G401 (cell line): ENCODE results near the gene RFTN2. TPM values are rescaled to one million over a fixed set of nuclear protein-coding genes. Genes with fewer than 3 reads are reported as not detected.
"Not testable (repeated sequence)": the region's sequence is repeated elsewhere in the genome, so short reads cannot be mapped to it uniquely, and the experiment has no call there.

ENCODE experiments used
- DNase-seq: peaks from one replicate; pipeline ENCODE4 v3.0.0-alpha.2; 2015; ENCODE audit warnings: low spot score
- in situ Hi-C: cut with HindIII; loops from 2 replicates; pipeline ENCODE4 v1.10.0; 2016; ENCODE audit warnings: low sequenced_read_pairs, mixed read lengths
- total RNA-seq: library from RNA; depleted of rRNA; stranded (reverse); fragments of >200 nt; shearing (Covaris generic); gene quantifications from 2 replicates; pipeline ENCODE4 v1.2.3, GENCODE V29; 2014

RFTN2 gene
- total RNA-seq, 1 experiment from 2014 or later = not detected

DNA sequence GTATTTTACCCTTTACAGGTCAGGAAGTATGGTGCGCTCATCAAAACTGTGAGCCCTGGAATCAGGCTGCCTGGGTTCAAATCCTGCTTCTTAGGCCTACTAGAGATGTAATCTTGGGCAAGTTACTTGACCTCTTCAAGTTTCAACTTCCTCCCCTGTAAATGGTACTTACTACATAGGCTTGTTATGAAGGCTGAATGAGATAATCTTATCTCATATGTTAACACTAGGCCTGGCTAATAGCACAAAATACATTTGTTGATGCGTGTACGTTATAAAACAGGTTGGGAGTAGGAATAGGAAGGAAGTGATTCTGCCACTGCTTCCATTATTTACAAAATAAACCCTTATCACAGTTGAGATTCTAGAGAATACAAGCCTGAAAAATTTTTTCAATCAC lies 1.7 kb upstream of the RFTN2 start:
- DNase-seq = no peak
- in situ Hi-C loops = no loop called here

DNA sequence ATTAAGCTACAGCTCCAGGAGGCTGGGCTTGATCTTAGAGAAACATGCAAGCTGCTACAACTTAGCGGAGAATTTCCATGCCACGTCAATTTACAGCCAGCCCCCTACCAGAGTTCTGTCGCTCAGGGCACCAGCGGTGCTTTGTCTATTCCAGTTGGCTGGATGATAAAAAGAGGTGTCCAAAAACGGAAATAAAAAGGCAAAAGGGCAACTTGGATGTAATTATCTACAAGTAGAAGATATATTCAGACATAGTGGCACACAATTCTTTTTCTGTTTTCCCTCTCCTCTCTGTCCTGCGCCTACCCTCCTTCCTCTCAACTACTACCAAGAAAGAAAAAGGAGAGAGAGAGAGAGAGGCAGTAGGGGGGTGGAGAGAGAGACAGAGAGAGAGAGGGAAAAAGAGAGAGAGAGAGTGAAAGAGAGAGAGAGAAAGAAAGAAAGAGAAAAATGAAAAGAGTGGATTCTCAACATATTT lies 363 bp upstream of the RFTN2 start:
- in situ Hi-C loops = no loop called here
- peak; percentile 7 for DNase-seq

DNA sequence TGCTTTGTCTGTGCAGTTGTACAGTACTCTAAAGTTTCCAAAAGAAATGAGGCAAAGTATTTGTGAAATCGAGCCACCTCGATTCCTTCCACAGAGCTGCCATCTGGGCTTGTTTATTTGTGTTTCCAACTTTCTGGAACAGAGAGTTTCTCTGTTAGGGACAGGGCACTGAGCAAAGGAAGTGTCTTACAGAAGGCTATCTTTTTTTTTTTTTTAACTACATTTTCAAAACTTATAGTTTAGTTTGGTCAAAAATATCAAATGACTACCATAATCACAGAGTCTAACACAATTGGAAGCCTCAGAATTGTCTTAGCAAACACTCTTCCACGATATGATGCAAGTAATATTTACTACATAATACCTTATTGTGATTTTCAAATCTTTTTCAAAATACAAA lies 796 bp downstream of the RFTN2 start:
- in situ Hi-C loops = no loop called here
- peak; percentile 27 for DNase-seq

DNA sequence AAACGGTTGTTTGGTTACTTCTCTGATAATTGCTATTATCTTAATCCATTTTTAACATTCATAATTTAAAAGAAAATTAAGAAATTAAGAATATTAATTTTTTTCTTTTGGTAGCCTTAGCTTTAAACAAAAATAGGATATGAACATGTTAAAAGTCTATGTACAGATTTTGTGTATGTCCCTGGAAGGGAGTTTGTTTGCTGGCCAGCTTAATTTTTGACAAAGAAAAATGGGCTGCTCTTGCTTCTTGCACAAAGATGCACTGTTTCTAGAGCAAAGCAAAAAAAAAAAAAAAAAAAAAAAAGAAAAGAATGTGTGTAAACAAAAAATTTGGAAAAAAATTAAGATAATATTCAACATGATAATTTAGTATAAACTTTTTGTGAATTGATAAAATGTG lies 1.3 kb downstream of the RFTN2 start:
- no peak for DNase-seq
- in situ Hi-C loops = no loop called here

DNA sequence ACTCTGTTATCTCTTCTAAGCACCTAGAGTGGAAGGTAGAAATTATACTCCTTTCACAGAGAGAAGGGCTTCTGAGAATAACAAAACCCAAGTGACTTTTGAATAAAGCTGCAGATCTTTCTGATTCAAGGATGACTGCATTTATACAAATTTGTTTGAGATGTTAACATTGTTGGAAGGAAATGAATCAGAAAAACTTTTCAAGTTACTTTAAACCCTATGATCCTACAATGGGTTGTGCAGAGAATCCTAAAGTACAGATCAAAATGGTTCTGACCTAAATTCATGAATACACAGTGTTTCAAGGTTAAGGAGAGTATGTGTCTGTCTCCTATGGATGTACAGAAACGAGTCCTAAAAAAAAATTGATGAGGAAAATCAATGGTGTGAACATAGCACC lies 1.8 kb downstream of the RFTN2 start:
- in situ Hi-C loops = no loop called here
- DNase-seq = no peak

DNA sequence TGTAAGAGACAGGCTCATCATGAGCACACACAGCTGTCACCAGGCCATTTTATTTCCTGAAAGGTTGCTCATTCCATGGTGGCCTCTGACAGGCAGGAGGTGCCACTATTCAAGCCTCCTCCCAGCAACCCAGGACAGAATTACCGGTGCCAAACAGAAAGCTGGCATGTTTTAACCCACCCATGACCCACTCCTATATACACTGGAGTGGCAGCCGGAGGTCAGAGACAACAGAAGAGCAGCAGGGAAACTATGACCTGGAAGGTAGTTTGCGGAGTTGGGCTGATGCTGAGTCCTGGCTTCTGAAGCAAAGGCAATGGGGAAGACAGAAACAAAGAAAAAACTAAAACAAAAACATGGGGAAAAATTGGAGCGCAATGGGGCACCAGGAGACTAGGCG lies 2.3 kb downstream of the RFTN2 start:
- no peak for DNase-seq
- in situ Hi-C loops = no loop called here

DNA sequence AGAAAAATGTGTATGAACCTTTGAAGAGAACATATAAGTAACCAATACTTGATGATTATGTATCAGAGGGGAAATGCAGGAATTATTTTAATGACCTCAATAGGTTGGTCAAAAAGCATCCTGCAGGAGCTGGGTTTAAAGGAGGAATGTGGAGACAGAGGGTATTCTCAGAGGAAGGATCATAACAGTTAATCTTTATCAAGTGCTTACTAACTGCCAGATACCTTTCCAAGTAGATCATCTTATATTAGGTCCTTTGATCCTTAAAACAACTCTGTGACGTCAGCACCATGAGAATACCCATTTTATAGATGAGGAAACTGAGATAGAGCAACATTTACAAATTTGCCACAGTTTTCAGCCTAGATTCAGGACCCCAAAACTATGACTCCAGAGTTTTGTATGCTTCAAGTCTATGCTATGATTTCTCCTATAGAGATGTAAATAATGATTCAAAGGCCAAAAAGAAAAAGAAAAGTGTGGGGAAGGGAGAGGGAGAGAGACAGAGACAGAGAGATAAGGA lies 3.0 kb downstream of the RFTN2 start:
- no peak for DNase-seq
- in situ Hi-C loops = no loop called here

DNA sequence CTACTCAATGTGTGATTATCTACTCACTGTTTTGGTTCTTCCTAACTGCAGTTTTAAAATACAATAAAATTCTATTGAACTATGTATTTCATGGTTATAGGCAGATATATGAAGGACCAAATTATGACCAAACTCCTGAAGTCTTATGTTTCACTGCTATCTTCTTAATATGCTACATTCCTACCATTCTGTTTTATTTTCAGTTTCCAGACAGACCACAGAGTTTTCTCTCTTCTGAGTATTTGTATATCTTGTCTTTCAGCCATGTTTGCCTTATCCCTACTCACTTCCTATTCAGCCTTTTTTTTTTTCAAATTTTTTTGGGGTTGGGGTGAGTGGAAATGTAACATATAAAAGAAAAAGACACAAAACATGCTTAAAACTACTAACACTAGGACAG lies 6.3 kb downstream of the RFTN2 start:
- no peak for DNase-seq
- in situ Hi-C loops = no loop called here

DNA sequence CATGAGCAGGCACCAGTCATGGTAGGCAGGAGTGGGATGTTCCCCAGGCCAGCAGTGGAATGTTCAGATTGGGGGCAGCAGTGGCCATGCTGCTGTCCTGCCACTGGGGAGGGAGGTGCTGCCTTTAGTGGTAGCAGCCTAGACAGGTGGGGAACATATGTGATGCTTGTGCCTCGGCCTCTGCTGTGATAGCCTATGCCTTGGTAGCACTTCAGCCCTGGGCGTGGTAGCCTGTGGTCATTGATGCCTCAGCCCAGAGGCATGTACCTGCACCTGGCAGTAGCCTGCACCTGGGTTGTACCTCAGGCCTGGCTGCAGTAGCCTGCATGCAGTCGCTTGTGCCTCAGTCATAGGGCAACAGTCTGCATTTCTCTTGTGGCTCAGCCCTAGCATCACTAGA lies 7.1 kb downstream of the RFTN2 start:
- in situ Hi-C loops = no loop called here
- no peak for DNase-seq

DNA sequence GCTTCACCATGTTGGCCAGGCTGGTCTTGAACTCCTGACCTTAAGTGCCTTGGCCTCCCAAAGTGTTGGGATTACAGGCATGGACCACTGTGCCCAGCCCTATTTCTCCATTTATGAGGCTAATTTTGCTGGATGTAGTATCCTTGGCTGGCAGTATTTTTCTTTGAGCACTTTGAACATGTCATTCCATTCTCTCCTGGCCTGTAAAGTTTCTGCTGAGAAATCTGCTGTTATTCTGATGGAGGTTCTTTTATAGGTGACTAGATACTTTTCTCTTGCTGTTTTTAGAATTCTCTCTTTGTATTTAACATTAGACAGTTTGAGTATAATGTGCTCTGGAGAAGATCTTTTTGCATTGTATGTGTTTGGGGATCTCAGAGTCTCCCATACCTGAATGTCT lies 9.1 kb downstream of the RFTN2 start:
- DNase-seq = no peak
- in situ Hi-C loops = no loop called here

DNA sequence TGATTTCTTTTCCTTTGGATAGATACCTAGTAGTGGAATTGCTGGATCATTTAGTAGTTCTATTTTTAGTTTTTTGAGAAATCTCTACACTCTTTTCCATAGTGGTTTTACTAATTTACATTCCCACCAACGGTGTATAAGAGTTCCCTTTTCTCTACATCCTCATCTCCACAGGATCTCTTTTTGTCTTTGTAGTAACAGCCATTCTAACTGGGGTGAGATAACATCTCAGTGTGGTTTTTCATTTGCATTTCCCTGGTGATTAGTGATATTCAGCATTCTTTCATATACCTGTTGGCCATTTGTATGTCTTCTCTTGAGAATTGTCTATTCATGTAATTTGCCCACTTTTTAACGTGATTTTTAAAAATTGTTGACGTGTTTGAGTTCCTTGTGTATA lies 13.8 kb downstream of the RFTN2 start:
- in situ Hi-C loops = no loop called here
- DNase-seq = no peak

DNA sequence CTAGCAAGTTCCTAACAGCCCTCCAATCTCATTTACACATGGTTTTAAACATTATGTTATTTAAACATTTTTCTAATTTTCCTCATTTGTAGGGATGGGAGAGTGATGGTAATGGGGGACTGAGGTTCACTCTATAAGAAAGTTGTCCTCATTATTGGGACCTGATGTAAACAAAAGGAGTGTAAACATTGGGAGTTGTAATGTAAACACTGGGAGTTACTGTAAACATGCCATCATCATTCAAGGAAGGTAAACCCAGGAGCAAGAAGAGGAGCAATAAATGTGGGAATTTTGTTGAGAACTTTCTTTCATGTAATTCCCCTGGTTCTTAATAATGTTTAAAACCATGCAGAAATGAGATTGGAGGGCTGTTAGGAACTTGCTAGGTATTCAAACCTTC lies 17.8 kb downstream of the RFTN2 start:
- in situ Hi-C loops = no loop called here
- no peak for DNase-seq

DNA sequence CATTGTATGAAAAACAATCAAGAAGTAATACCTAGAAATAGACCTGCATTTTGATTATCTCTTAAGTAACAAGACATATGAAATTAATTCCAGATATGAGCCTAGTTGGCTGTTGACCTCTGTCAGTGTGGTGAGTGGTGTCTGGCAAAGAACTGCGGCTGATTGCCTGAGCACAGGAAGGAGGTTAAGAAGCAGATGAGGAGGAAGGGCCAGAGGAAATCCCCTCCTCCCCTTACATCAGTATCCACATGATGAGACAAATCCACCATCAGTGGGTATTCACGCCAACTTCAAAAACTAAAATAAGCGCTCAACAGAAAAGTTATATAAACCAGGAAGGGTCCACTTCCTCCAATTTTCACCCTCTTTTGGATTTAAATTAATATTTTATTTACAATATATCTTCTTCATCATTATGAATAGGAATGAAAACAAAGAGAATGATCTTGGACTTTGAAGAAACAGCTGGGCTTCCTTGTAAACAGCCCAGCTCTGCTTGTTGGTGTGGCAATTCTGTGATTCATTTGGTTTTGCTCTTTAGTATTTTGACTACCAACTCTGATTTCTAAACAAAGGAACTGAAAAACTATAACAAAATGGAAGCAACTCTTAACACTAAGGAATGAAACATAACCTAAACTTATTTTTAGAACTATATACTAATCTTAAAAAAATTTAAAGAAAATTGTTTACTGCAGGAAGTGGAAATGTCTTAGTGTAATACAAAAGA lies 27.3 kb downstream of the RFTN2 start:
- DNase-seq = no peak
- in situ Hi-C loops = no loop called here

DNA sequence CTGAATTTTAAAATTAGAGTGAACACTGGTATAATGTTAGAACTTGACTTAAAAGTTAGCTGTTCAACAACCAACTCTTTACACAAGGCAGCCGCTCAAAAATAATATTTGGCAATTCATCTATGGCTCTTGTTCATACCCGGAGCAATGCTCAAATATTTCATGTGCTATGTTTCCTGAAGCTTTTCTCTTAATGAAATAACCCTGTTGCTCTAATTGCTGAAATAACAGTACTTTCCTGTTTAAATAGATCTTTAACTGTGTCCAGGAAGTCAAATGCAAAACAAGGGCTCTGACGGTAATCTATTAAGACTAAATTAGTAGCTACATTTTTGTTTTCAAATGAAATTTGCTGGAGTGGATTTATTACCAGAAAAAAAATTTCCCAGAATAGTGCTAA lies 33.7 kb downstream of the RFTN2 start:
- in situ Hi-C loops = no loop called here

DNA sequence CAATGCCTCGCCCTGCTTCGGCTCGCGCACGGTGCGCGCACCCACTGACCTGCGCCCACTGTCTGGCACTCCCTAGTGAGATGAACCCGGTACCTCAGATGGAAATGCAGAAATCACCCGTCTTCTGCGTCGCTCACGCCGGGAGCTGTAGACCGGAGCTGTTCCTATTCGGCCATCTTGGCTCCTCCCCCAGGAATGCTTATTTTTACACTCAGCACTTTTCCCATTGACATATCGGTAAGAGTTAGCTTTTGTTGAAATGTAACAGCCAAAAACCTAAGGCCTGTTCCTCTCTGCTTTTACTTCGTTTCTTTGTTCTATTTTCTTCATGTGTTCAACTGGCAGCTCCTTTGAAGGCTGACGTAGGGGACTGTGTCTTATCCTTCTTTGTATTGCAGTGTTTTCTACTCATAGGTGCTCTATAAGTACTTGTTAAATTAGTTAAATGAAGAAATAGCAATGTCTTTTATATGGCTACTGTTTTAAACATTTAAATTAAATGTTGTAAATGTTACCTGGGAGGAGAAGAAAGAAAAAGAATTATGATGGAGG lies 34.7 kb downstream of the RFTN2 start:
- DNase-seq, in situ Hi-C loops: not testable (repeated sequence)

More for the DNA sequence above, 33.7 kb downstream of the RFTN2 start:
- no peak for DNase-seq

DNA sequence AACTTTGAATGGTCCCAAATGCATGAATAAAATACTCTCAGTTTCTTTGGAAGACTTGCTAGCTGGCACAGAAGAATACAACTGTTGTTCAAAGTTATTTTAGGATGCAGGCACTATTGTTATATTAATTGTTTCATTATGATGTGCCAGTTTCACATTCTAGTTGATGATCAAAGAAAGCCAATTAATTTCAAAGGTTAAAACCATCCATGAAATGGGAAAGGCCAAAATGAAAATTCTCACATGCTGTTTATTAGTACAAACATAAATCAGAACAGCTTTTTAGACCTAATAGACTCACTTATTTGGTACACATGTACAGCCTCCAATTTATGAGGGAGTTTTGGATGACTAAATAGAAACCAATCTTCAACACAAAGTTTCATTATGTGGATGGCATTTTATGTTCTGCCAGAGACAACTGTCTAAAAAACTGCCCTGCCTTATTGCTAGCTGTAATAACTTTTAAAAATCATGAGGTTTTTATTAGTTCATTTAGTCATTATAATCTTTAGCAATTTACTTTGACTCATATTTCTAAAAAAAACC lies 42.2 kb downstream of the RFTN2 start:
- in situ Hi-C loops = no loop called here
- DNase-seq = no peak

DNA sequence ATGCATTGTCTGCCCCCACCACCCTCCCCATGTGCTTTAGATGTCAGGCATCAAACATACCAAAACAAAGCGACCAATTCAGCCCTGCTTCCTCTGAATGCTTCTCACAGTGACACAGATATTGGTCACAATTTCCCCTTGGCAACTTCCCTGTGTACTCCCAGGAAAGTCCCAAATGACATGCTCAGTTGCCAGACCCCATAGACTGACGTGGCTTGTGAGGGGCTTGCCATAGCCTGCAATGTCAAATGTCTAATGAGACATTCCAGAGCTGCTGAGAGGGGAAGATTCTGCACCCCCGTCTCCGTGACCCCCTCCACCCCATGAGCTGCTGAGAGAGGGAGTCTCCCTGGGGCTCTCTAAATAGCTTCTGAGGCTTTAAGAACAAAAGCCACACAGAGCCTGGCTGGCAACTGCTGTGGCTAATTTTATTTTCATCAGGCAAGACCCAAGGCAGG lies 47.3 kb downstream of the RFTN2 start:
- in situ Hi-C loops = no loop called here
- DNase-seq = peak; percentile 10

DNA sequence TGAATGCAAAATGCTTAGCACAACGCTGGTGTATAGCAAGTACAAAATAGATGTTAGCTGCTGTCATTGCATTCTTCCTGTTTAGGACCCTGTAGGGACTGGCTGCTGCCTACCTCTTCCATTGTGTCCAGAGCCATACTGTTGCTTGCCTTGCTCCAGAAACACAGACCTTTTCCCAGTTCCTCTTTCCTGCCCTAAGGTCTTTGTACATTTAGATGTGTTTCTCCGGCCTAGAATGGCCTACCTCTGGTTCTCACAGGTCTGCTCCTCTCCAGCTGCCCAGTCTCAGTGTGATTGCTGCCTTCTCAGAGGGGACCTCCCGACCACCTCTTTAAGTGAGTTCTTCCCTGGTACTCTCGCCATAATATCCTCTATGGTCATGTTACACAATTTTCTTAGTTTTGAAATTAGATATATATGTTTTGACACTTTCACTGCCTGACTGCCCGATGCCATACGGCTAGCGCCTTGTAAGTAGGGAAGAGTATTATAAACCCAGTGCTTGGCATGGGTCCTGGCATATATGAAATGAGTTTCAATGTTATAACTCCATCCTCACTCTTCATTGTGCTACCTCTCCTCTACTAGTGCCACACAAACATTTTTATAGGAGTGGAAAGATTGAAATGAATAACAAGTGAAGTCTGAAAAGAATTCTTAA lies 48.3 kb downstream of the RFTN2 start:
- DNase-seq = no peak
- in situ Hi-C loops = no loop called here

DNA sequence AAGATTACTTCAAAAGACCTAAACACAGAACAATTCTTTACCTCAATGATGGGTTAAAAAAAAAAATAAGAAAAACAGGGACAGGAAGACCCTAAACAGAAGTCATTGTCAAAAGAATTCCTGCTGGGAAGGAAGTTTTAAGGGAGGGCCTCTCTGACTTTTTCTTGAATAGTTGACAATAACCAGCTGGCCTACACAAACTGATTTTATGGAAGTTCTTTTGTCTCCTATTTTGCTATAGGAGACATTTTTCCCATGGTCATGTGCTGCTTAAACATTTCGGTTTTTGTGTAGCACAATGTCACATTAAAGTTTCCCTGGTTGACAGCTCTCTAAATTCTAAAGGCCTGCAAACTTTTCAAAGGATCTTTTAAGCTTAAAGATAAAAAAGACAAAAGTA lies 55.3 kb downstream of the RFTN2 start:
- in situ Hi-C loops = no loop called here
- DNase-seq = no peak

DNA sequence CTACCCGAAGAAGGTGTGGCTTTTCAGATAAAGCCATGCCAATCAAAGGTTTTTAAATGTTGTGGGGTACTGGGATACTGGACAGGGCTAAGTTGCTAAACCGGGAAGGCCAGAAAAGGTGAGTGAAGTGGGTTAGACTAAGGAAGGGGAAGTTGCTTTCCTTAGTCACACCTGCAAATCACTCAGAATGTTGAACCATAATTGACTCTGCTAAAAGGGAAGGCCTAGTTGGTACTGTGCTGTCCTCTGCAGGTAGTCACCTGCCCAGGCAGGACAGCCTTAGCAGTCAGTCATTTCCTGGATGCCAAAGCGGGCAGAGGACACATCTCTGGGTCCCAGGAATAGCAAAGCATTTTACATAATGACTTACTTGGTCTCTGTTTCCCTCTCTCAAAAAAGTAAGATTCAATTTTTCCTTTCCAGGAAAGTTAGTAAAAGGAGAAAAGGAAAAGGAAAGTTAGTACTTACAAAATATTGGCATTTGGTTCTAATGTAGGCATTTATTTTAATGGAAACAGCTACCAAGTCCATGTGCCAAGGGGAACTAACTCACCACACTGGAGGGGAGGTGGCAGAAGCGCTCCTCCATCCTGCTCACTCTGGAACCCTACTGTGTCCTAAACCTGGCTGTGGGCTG lies 60.3 kb downstream of the RFTN2 start:
- in situ Hi-C loops = no loop called here
- DNase-seq = no peak
